H1 (cell line): ENCODE data around the gene ARID5B. TPM values are rescaled to one million over a fixed set of nuclear protein-coding genes. Genes with fewer than 3 reads are reported as not detected.

Source experiments
- CTCF ChIA-PET: fragments of 300-600 bp; sonication (Branson Sonifier 250); formaldehyde crosslinking; loops from one replicate; lab custom pipeline; 2021; ENCODE audit not compliant: partially characterized antibody; lab: Charles Lee
- POLR2A ChIA-PET: fragments of 300-600 bp; sonication (Branson Sonifier 250); formaldehyde crosslinking; loops from one replicate; lab custom pipeline; 2021; ENCODE audit warnings: inconsistent platforms; ENCODE audit not compliant: partially characterized antibody; lab: Charles Lee
- DNase-seq, 2 experiments: peaks; one replicate each; pipeline versions ENCODE4 v3.0.0 to v3.0.0-alpha.2; 2010 to 2022; ENCODE audit warnings: low spot score in 2 of 2, low read depth in 1 of 2, mixed read lengths in 1 of 2
- FAIRE-seq: peaks from 2 replicates; lab custom pipeline; 2011; peaks lifted over from hg19 to GRCh38; lab: Jason Lieb, UNC
- H2AFZ ChIP-seq: 2 replicates; pipeline ENCODE4 v1.8.1; 2012; ENCODE audit warnings: low read length, inconsistent platforms
- H2AK5ac ChIP-seq: 2 replicates; pipeline ENCODE4 v1.6.1; 2013; ENCODE audit warnings: low read depth, low read length
- H2BK120ac ChIP-seq: replicated peaks from 2 replicates; pipeline ENCODE3; 2013; ENCODE audit warnings: low read depth, low read length, inconsistent platforms
- H2BK12ac ChIP-seq: 2 replicates; pipeline ENCODE4 v1.6.1; 2013; ENCODE audit warnings: low read depth, low read length
- H2BK15ac ChIP-seq: 2 replicates; pipeline ENCODE4 v1.6.1; 2013; ENCODE audit warnings: low read length
- H2BK20ac ChIP-seq: 2 replicates; pipeline ENCODE4 v1.6.1; 2013; ENCODE audit warnings: low read length
- H2BK5ac ChIP-seq: 2 replicates; pipeline ENCODE4 v1.6.1; 2013; ENCODE audit warnings: low read depth, low read length
- H3K14ac ChIP-seq: 2 replicates; pipeline ENCODE4 v1.6.1; 2013; ENCODE audit warnings: inconsistent platforms; ENCODE audit not compliant: insufficient read length
- H3K18ac ChIP-seq: 2 replicates; pipeline ENCODE4 v1.6.1; 2013; ENCODE audit warnings: low read length; ENCODE audit errors: extremely low read depth
- H3K23ac ChIP-seq: 2 replicates; pipeline ENCODE4 v1.6.1; 2013; ENCODE audit warnings: inconsistent platforms; ENCODE audit not compliant: insufficient read length
- H3K23me2 ChIP-seq: 2 replicates; pipeline ENCODE4 v1.6.1; 2013; ENCODE audit warnings: low read depth, low read length
- H3K27ac ChIP-seq: 2 replicates; pipeline ENCODE4 v1.6.1; 2011; ENCODE audit warnings: low read depth, low read length, inconsistent platforms
- H3K27me3 ChIP-seq, 4 experiments: replicated peaks in 1 of 4; 1 replicate in 1 of 4; 2 replicates in 3 of 4; pipeline versions ENCODE4 v1.6.1 to v1.8.1; 2011 to 2013; ENCODE audit warnings: low read length in 3 of 4, mild to moderate bottlenecking in 3 of 4, inconsistent platforms in 2 of 4, mixed read lengths in 2 of 4, moderate library complexity in 1 of 4; ENCODE audit not compliant: control insufficient read depth in 3 of 4, insufficient read depth in 3 of 4; ENCODE audit errors: extremely low read depth in 1 of 4
- H3K36me3 ChIP-seq, 4 experiments: 2 replicates each; pipeline versions ENCODE4 v1.6.1 to v1.8.1; 2011 to 2013; ENCODE audit warnings: mild to moderate bottlenecking in 4 of 4, low read length in 3 of 4, moderate library complexity in 2 of 4, control low read depth in 1 of 4, inconsistent platforms in 1 of 4; ENCODE audit not compliant: insufficient read depth in 4 of 4, control insufficient read depth in 2 of 4
- H3K4ac ChIP-seq: replicated peaks from 2 replicates; pipeline ENCODE3; 2013; ENCODE audit warnings: low read length, low read depth, mixed read lengths, inconsistent platforms; ENCODE audit not compliant: insufficient read length
- H3K4me1 ChIP-seq, 4 experiments: replicated peaks in 1 of 4; 1 replicate in 1 of 4; 2 replicates in 3 of 4; pipeline versions ENCODE4 v1.6.1 to v1.8.1; 2011 to 2013; ENCODE audit warnings: low read length in 3 of 4, inconsistent platforms in 2 of 4, mixed read lengths in 1 of 4; ENCODE audit not compliant: insufficient read depth in 4 of 4, control insufficient read depth in 3 of 4
- H3K4me2 ChIP-seq, 2 experiments: 2 replicates each; pipeline versions ENCODE4 v1.6.1 to v1.8.1; 2011 to 2013; ENCODE audit warnings: low read depth in 2 of 2, low read length in 2 of 2, control low read depth in 1 of 2, inconsistent platforms in 1 of 2, mild to moderate bottlenecking in 1 of 2; ENCODE audit not compliant: insufficient read depth in 1 of 2
- H3K4me3 ChIP-seq, 4 experiments: fragments of 200-600, 300-600 bp in 1 of 4; sonication (generic), shearing (Covaris generic), sonication (Bioruptor Twin) in 1 of 4; 2 replicates each; pipeline versions ENCODE4 v1.5.1 to v1.8.1; 2011 to 2016; ENCODE audit warnings: low read length in 4 of 4, low read depth in 3 of 4, control low read depth in 2 of 4, inconsistent platforms in 2 of 4, mild to moderate bottlenecking in 2 of 4, mixed read lengths in 1 of 4, moderate library complexity in 1 of 4; ENCODE audit not compliant: insufficient read depth in 2 of 4; ENCODE audit errors: extremely low read depth in 1 of 4
- H3K56ac ChIP-seq: replicated peaks from 2 replicates; pipeline ENCODE3; 2013; ENCODE audit warnings: low read depth, mild to moderate bottlenecking, mixed read lengths, low read length, inconsistent platforms; ENCODE audit not compliant: insufficient read length
- H3K79me1 ChIP-seq: 2 replicates; pipeline ENCODE4 v1.6.1; 2013; ENCODE audit warnings: low read depth, low read length, control low read depth
- H3K79me2 ChIP-seq, 2 experiments: 2 replicates each; pipeline versions ENCODE4 v1.6.1 to v1.8.1; 2012 to 2013; ENCODE audit warnings: low read length in 2 of 2, mild to moderate bottlenecking in 2 of 2, inconsistent platforms in 1 of 2; ENCODE audit not compliant: insufficient read depth in 2 of 2, control insufficient read depth in 1 of 2
- H3K9ac ChIP-seq, 4 experiments: replicated peaks in 1 of 4; 1 replicate in 1 of 4; 2 replicates in 3 of 4; pipeline versions ENCODE4 v1.6.1 to v1.8.1; 2011 to 2013; ENCODE audit warnings: low read depth in 3 of 4, low read length in 3 of 4, control low read depth in 2 of 4, mild to moderate bottlenecking in 2 of 4, moderate library complexity in 2 of 4, inconsistent platforms in 1 of 4; ENCODE audit errors: extremely low read depth in 1 of 4
- H3K9me3 ChIP-seq, 2 experiments: 2 replicates each; pipeline versions ENCODE4 v1.6.1 to v1.8.1; 2012 to 2013; ENCODE audit warnings: mild to moderate bottlenecking in 2 of 2, moderate library complexity in 2 of 2, control low read depth in 1 of 2, inconsistent platforms in 1 of 2, low read depth in 1 of 2, low read length in 1 of 2, mixed read lengths in 1 of 2; ENCODE audit not compliant: insufficient read depth in 2 of 2
- H4K20me1 ChIP-seq, 2 experiments: replicated peaks in 1 of 2; 2 replicates each; pipeline versions ENCODE3 to v1.8.1; 2011 to 2013; ENCODE audit warnings: inconsistent platforms in 2 of 2, low read length in 2 of 2, mild to moderate bottlenecking in 1 of 2; ENCODE audit not compliant: insufficient read depth in 2 of 2, control insufficient read depth in 1 of 2
- H4K5ac ChIP-seq: 2 replicates; pipeline ENCODE4 v1.6.1; 2013; ENCODE audit warnings: low read length, low read depth, mixed read lengths, inconsistent platforms; ENCODE audit not compliant: insufficient read length
- H4K8ac ChIP-seq: 2 replicates; pipeline ENCODE4 v1.8.0; 2013; ENCODE audit warnings: mild to moderate bottlenecking, moderate library complexity, low read length, inconsistent platforms; ENCODE audit not compliant: insufficient read depth; ENCODE audit errors: extremely low read depth
- H4K91ac ChIP-seq: replicated peaks from 2 replicates; pipeline ENCODE3; 2013; ENCODE audit warnings: low read length, mixed read lengths, inconsistent platforms; ENCODE audit not compliant: insufficient read length
- BCL11A ChIP-seq, 2 experiments: IDR thresholded peaks; one replicate each; pipeline ENCODE4 v1.6.1; 2011; ENCODE audit warnings: low read depth in 2 of 2, low read length in 2 of 2, mild to moderate bottlenecking in 2 of 2
- CBX5 ChIP-seq: fragments of 300-800, 300-1000 bp; sonication (generic); IDR thresholded peaks from 2 replicates; pipeline ENCODE4 v1.7.1; 2016; ENCODE audit warnings: antibody characterized with exemption, low read length, low read depth
- CHD1 ChIP-seq: IDR thresholded peaks from 2 replicates; pipeline ENCODE4 v1.6.1; 2012; ENCODE audit warnings: low read depth, low read length, improper control_type of control experiment
- GTF2F1 ChIP-seq: IDR thresholded peaks from 2 replicates; pipeline ENCODE4 v1.6.1; 2012; ENCODE audit warnings: low read depth, low read length, improper control_type of control experiment, borderline replicate concordance
- JUN ChIP-seq: IDR thresholded peaks from 2 replicates; pipeline ENCODE4 v1.6.1; 2011; ENCODE audit warnings: low read depth, mild to moderate bottlenecking, improper control_type of control experiment, low read length
- KDM1A ChIP-seq: fragments of 200-600, 300-600 bp; sonication (generic); IDR thresholded peaks from 2 replicates; pipeline ENCODE4 v1.7.1; 2016; ENCODE audit warnings: mild to moderate bottlenecking, low read length, borderline replicate concordance
- KDM4A ChIP-seq: IDR thresholded peaks from one replicate; pipeline ENCODE4 v1.7.1; 2012; ENCODE audit warnings: low read depth, mild to moderate bottlenecking, moderate library complexity, low read length, inconsistent platforms; ENCODE audit not compliant: severe bottlenecking
- MAFK ChIP-seq: IDR thresholded peaks from 2 replicates; pipeline ENCODE4 v1.6.1; 2012; ENCODE audit warnings: low read depth, mild to moderate bottlenecking, improper control_type of control experiment, low read length
- PHF8 ChIP-seq: fragments of 200-600 bp; sonication (generic); conservative IDR thresholded peaks from 2 replicates; pipeline ENCODE4 v1.7.1; 2012; ENCODE audit warnings: low read depth, mild to moderate bottlenecking, inconsistent platforms, low read length, moderate library complexity
- POLR2AphosphoS5 ChIP-seq: IDR thresholded peaks from 2 replicates; pipeline ENCODE4 v1.6.1; 2011; ENCODE audit warnings: low read depth, low read length
- RBBP5 ChIP-seq: IDR thresholded peaks from 2 replicates; pipeline ENCODE4 v1.7.1; 2012; ENCODE audit warnings: low read depth, mild to moderate bottlenecking, inconsistent platforms, low read length, moderate library complexity, borderline replicate concordance
- RFX5 ChIP-seq: IDR thresholded peaks from 2 replicates; pipeline ENCODE4 v1.6.1; 2011; ENCODE audit warnings: low read depth, low read length, improper control_type of control experiment, borderline replicate concordance
- SP2 ChIP-seq: IDR thresholded peaks from 2 replicates; pipeline ENCODE4 v1.6.1; 2012; ENCODE audit warnings: mild to moderate bottlenecking, low read length, inconsistent platforms
- TAF7 ChIP-seq: optimal IDR thresholded peaks from 2 replicates; pipeline ENCODE3; 2011; ENCODE audit warnings: low read depth, mild to moderate bottlenecking, inconsistent platforms, low read length, moderate library complexity, borderline replicate concordance
- TBP ChIP-seq: IDR thresholded peaks from 2 replicates; pipeline ENCODE4 v1.6.1; 2011; ENCODE audit warnings: low read depth, low read length, improper control_type of control experiment
- ZNF274 ChIP-seq: IDR thresholded peaks from 2 replicates; pipeline ENCODE4 v1.7.0; 2012; ENCODE audit warnings: low read length, borderline replicate concordance; ENCODE audit errors: extremely low read depth
- WGBS, 2 experiments: shearing (Covaris generic) in 1 of 2; methylation state at CpG; one replicate each; pipeline versions ENCODE4 v1.1.6 to v1.1.7; 2013 to 2015; ENCODE audit warnings: low lambda C conversion rate in 2 of 2, mixed read lengths in 2 of 2, inconsistent platforms in 1 of 2, low coverage in 1 of 2, missing lambda C conversion rate in 1 of 2; ENCODE audit not compliant: insufficient replicate concordance in 2 of 2, insufficient coverage in 1 of 2, insufficient read length in 1 of 2; ENCODE audit errors: extremely low coverage in 1 of 2, missing lambda C conversion rate in 1 of 2; 5-methylcytosine and 5-hydroxymethylcytosine counted together
- polyA plus RNA-seq, 7 experiments: library from polyadenylated mRNA; depleted of rRNA in 3 of 7; stranded (reverse) in 5 of 7; unstranded in 2 of 7; fragments of >200 nt in 5 of 7; fragments of 200-250 nt in 2 of 7; gene quantifications; 1 replicate in 5 of 7; 2 replicates in 1 of 7; 4 replicates in 1 of 7; pipeline versions ENCODE4 v1.2.1 to v1.2.3, GENCODE V29; 2011 to 2013; ENCODE audit warnings: missing spikeins in 2 of 7, mixed read lengths in 2 of 7
- total RNA-seq: library from RNA; stranded (reverse); fragmentation: NEBNext Ultra II Directional; extraction: Animal tissue kit (Norgen Biotek cat#: 25700); gene quantifications from 2 replicates; pipeline ENCODE4 v1.2.1, GENCODE V29; 2021

Gene ARID5B
- total and polyA plus RNA-seq, 2 of the 8 experiments (the other 6 are each of a cell fraction or from before 2014, with no cell fraction given) = 0.21 to 1.1 TPM

GRCh38 chr10:62058896-62059216, 157.4 kb downstream of the ARID5B start:
- H3K4ac ChIP-seq = no peak overlapping the region
- FAIRE-seq = no peak
- no peak overlapping the region for H2AFZ ChIP-seq
- H3K27ac ChIP-seq = no peak overlapping the region
- H4K8ac ChIP-seq = no peak overlapping the region
- H4K91ac ChIP-seq = no peak overlapping the region
- H4K5ac ChIP-seq = no peak overlapping the region
- H3K23me2 ChIP-seq = no peaks in the 10 kb centered on the region; the same call in 1 of the 2 replicates
- H2BK15ac ChIP-seq = no peak overlapping the region
- DNase-seq = no peak
- H3K14ac ChIP-seq = no peak overlapping the region
- WGBS, 2 experiments = 92% methylated on average over 1 of the region's 1 CpG; no CpG with 5 or more reads in 1 of the 2 experiments
- ChIA-PET POLR2A (no interaction called here), CTCF (interaction anchor here (0.8 to 1.2 kb wide), 3 partner anchors 12 to 76 kb away, joined by 3 to 4 read pairs (median 3); no protein-coding TSS in a partner anchor)
- H3K9me3 ChIP-seq = no peaks in the 10 kb centered on the region
- no peak overlapping the region for H3K56ac ChIP-seq
- no peak overlapping the region for H3K4me2 ChIP-seq
- no peak overlapping the region for H2BK5ac ChIP-seq
- no peaks in the 10 kb centered on the region for H3K79me2 ChIP-seq
- H3K4me3 ChIP-seq = no peak overlapping the region
- H3K79me1 ChIP-seq = no peaks in the 10 kb centered on the region
- H3K9ac ChIP-seq = no peak overlapping the region
- no peaks in the 10 kb centered on the region for H3K27me3 ChIP-seq
- H2BK20ac ChIP-seq = no peak overlapping the region
- H3K4me1 ChIP-seq = no peaks in the 10 kb centered on the region
- no peak overlapping the region for H3K23ac ChIP-seq
- no peak overlapping the region for H2BK120ac ChIP-seq
- no peak overlapping the region for H3K18ac ChIP-seq
- H2BK12ac ChIP-seq = no peak overlapping the region
- no peak overlapping the region for H2AK5ac ChIP-seq
- no peaks in the 10 kb centered on the region for H3K36me3 ChIP-seq
- no peaks in the 10 kb centered on the region for H4K20me1 ChIP-seq
- TF ChIP-seq PHF8 (no peak), KDM4A (no peak), GTF2F1 (no peak), RFX5 (no peak), BCL11A (IDR thresholded peaks at IDR 0.05; ENCODE audit: low read depth in 2 of 2, low read length in 2 of 2) (no peak), SP2 (no peak), TBP (no peak), TAF7 (no peak), CHD1 (no peak), ZNF274 (no peak), POLR2AphosphoS5 (no peak), JUN (no peak), MAFK (no peak), RBBP5 (no peak), CBX5 (no peak), KDM1A (no peak)
